NCI-H748 (cell line): ENCODE data around the gene NEFH.

ENCODE experiments used
- DNase-seq: peaks from one replicate; lab custom pipeline; 2025; ENCODE audit not compliant: unreplicated experiment; lab: John Stamatoyannopoulos, UW

The NEFH gene

GRCh38 chr22:29493636-29494035, 13.6 kb downstream of the NEFH start:
- DNase-seq, result no peak

GRCh38 chr22:29499852-29500251, 19.8 kb downstream of the NEFH start:
- DNase-seq, result no peak

- DNase-seq, result no peak
These were observed 23.9 kb downstream of the NEFH start for GRCh38 chr22:29503811-29504372.

- no peak for DNase-seq
These were observed 29.3 kb downstream of the NEFH start for GRCh38 chr22:29509298-29509697.

GRCh38 chr22:29509815-29510214, 29.8 kb downstream of the NEFH start:
- no peak for DNase-seq

- no peak for DNase-seq
These were observed 30.5 kb downstream of the NEFH start for GRCh38 chr22:29510542-29510941.

- DNase-seq, result no peak
These were observed 31.3 kb downstream of the NEFH start for GRCh38 chr22:29511126-29511862.

GRCh38 chr22:29512031-29512430, 32.0 kb downstream of the NEFH start:
- DNase-seq, result no peak

GRCh38 chr22:29517215-29517908, 37.3 kb downstream of the NEFH start:
- no peak for DNase-seq

GRCh38 chr22:29518427-29518826, 38.4 kb downstream of the NEFH start:
- DNase-seq, result no peak

GRCh38 chr22:29519996-29520395, 40.0 kb downstream of the NEFH start:
- no peak for DNase-seq

GRCh38 chr22:29520851-29521250, 40.8 kb downstream of the NEFH start:
- no peak for DNase-seq

- DNase-seq, result no peak
These were observed 41.5 kb downstream of the NEFH start for GRCh38 chr22:29521526-29521925.

- DNase-seq, result no peak
These were observed 43.7 kb downstream of the NEFH start for GRCh38 chr22:29523761-29524160.

GRCh38 chr22:29524442-29525191, 44.6 kb downstream of the NEFH start:
- peak; percentile 2 for DNase-seq

- DNase-seq, result no peak
These were observed 48.1 kb downstream of the NEFH start for GRCh38 chr22:29528144-29528543.

GRCh38 chr22:29530716-29531115, 50.7 kb downstream of the NEFH start:
- DNase-seq, result no peak

GRCh38 chr22:29531419-29531818, 51.4 kb downstream of the NEFH start:
- DNase-seq, result no peak

- no peak for DNase-seq
These were observed 56.4 kb downstream of the NEFH start for GRCh38 chr22:29536411-29536810.

- no peak for DNase-seq
These were observed 59.1 kb downstream of the NEFH start for GRCh38 chr22:29539105-29539504.
